IMR-90 (cell line): ENCODE measurements around the gene MBTPS1. TPM values are rescaled to one million over a fixed set of nuclear protein-coding genes. Genes with fewer than 3 reads are reported as not detected.

Experiments used
- ATAC-seq: fragments of 200-7000 bp; cut with Tn5 transposase; 2 replicates; pipeline ENCODE4 v1.9.1; 2020; ENCODE audit warnings: low read depth, mild to moderate bottlenecking, moderate library complexity
- BruUV-seq: library from RNA; stranded (reverse); fragments of 400-500 nt; replicated peaks from 2 replicates; lab custom pipeline; 2021; lab: Mats Ljungman, UMichigan
- CTCF ChIA-PET: fragments of 300-600 bp; formaldehyde crosslinking; extraction: SDS; loops from one replicate; lab custom pipeline; 2021; ENCODE audit warnings: antibody characterized with exemption; lab: Yijun Ruan, JAX
- POLR2A ChIA-PET: fragments of 300-600 bp; sonication (Branson Sonifier 250); formaldehyde crosslinking; loops from one replicate; lab custom pipeline; 2022; ENCODE audit warnings: antibody characterized with exemption; ENCODE audit not compliant: unreplicated experiment; lab: Charles Lee
- DNase-seq: peaks from one replicate; pipeline ENCODE4 v3.0.0; 2013
- H2AFZ ChIP-seq: replicated peaks from 2 replicates; pipeline ENCODE3; 2013; ENCODE audit warnings: low read length, mild to moderate bottlenecking; ENCODE audit not compliant: poor library complexity
- H2AK5ac ChIP-seq: 2 replicates; pipeline ENCODE4 v1.6.1; 2013; ENCODE audit warnings: low read depth, low read length, inconsistent platforms
- H2AK9ac ChIP-seq: replicated peaks from 2 replicates; pipeline ENCODE3; 2013; ENCODE audit warnings: mild to moderate bottlenecking, low read depth, low read length, moderate library complexity; ENCODE audit not compliant: poor library complexity
- H2BK120ac ChIP-seq: 2 replicates; pipeline ENCODE4 v1.6.1; 2013; ENCODE audit warnings: low read depth, low read length, inconsistent platforms
- H2BK15ac ChIP-seq: 3 replicates; pipeline ENCODE4 v1.6.1; 2013; ENCODE audit warnings: low read depth, low read length, inconsistent platforms
- H2BK20ac ChIP-seq: 2 replicates; pipeline ENCODE4 v1.6.1; 2013; ENCODE audit warnings: low read depth, mild to moderate bottlenecking, inconsistent platforms, low read length, moderate library complexity
- H2BK5ac ChIP-seq: 2 replicates; pipeline ENCODE4 v1.6.1; 2013; ENCODE audit warnings: mild to moderate bottlenecking, low read depth, low read length, inconsistent platforms; ENCODE audit not compliant: poor library complexity, severe bottlenecking
- H3K14ac ChIP-seq: replicated peaks from 2 replicates; pipeline ENCODE4 v1.6.1; 2013; ENCODE audit warnings: low read depth, low read length, inconsistent platforms
- H3K18ac ChIP-seq: 2 replicates; pipeline ENCODE4 v1.6.1; 2013; ENCODE audit warnings: low read depth, low read length, control low read depth
- H3K23ac ChIP-seq: 2 replicates; pipeline ENCODE4 v1.6.1; 2013; ENCODE audit warnings: low read depth, low read length, inconsistent platforms
- H3K27ac ChIP-seq: 2 replicates; pipeline ENCODE4 v1.5.1; 2013; ENCODE audit warnings: mild to moderate bottlenecking, control low read depth, low read length; ENCODE audit not compliant: insufficient read depth
- H3K27me3 ChIP-seq: 2 replicates; pipeline ENCODE4 v1.6.1; 2013; ENCODE audit warnings: low read length; ENCODE audit not compliant: control insufficient read depth, insufficient read depth
- H3K36me3 ChIP-seq: 2 replicates; pipeline ENCODE4 v1.6.1; 2013; ENCODE audit warnings: low read length, mixed read lengths; ENCODE audit not compliant: control insufficient read depth, insufficient read depth
- H3K4ac ChIP-seq: 2 replicates; pipeline ENCODE4 v1.6.1; 2013; ENCODE audit warnings: low read depth, low read length, inconsistent platforms
- H3K4me1 ChIP-seq: 2 replicates; pipeline ENCODE4 v1.6.1; 2013; ENCODE audit warnings: low read length, mixed read lengths; ENCODE audit not compliant: control insufficient read depth, insufficient read depth
- H3K4me2 ChIP-seq: 2 replicates; pipeline ENCODE4 v1.6.1; 2013; ENCODE audit warnings: low read depth, mild to moderate bottlenecking, control low read depth, low read length, moderate library complexity
- H3K4me3 ChIP-seq: 2 replicates; pipeline ENCODE4 v1.5.1; 2013; ENCODE audit warnings: low read depth, mild to moderate bottlenecking, control low read depth, low read length, moderate library complexity; ENCODE audit not compliant: insufficient read depth
- H3K56ac ChIP-seq: 2 replicates; pipeline ENCODE4 v1.6.1; 2013; ENCODE audit warnings: low read length, inconsistent platforms; ENCODE audit not compliant: insufficient read depth; ENCODE audit errors: extremely low read depth
- H3K79me1 ChIP-seq, 2 experiments: 2 replicates each; pipeline ENCODE4 v1.6.1; 2013; ENCODE audit warnings: low read length in 2 of 2, inconsistent platforms in 1 of 2, low read depth in 1 of 2
- H3K9ac ChIP-seq: 2 replicates; pipeline ENCODE4 v1.6.1; 2013; ENCODE audit warnings: low read depth, low read length, control low read depth
- H3K9me1 ChIP-seq: 2 replicates; pipeline ENCODE4 v1.6.1; 2013; ENCODE audit warnings: low read length, inconsistent platforms; ENCODE audit not compliant: insufficient read depth
- H3K9me3 ChIP-seq: 2 replicates; pipeline ENCODE4 v1.6.1; 2013; ENCODE audit warnings: low read length; ENCODE audit not compliant: control insufficient read depth, insufficient read depth
- H4K20me1 ChIP-seq: 2 replicates; pipeline ENCODE4 v1.6.1; 2013; ENCODE audit warnings: low read length, inconsistent platforms; ENCODE audit not compliant: insufficient read depth
- H4K5ac ChIP-seq: 2 replicates; pipeline ENCODE4 v1.6.1; 2013; ENCODE audit warnings: mild to moderate bottlenecking, low read depth, low read length, control low read depth
- H4K8ac ChIP-seq, 2 experiments: 2 replicates each; pipeline ENCODE4 v1.6.1; 2013; ENCODE audit warnings: low read depth in 2 of 2, low read length in 2 of 2, control low read depth in 1 of 2, inconsistent platforms in 1 of 2
- H4K91ac ChIP-seq: 2 replicates; pipeline ENCODE4 v1.6.1; 2013; ENCODE audit warnings: low read depth, low read length, inconsistent platforms; ENCODE audit not compliant: insufficient read depth
- BHLHE40 ChIP-seq: fragments of 150-350 bp; IDR thresholded peaks from 2 replicates; pipeline ENCODE4 v1.6.1; 2016; ENCODE audit warnings: mild to moderate bottlenecking, low read depth, low read length
- CEBPB ChIP-seq: IDR thresholded peaks from 2 replicates; pipeline ENCODE4 v1.6.1; 2012; ENCODE audit warnings: low read depth, low read length, improper control_type of control experiment
- CHD1 ChIP-seq: IDR thresholded peaks from 2 replicates; pipeline ENCODE4 v1.6.1; 2012; ENCODE audit warnings: low read depth, low read length, improper control_type of control experiment
- FOS ChIP-seq: fragments of 150-350 bp; IDR thresholded peaks from 2 replicates; pipeline ENCODE4 v1.6.1; 2016; ENCODE audit warnings: low read depth, low read length
- MAZ ChIP-seq: IDR thresholded peaks from 2 replicates; pipeline ENCODE4 v1.6.1; 2012; ENCODE audit warnings: low read depth, mild to moderate bottlenecking, low read length, improper control_type of control experiment, moderate library complexity, borderline replicate concordance
- MXI1 ChIP-seq: IDR thresholded peaks from 2 replicates; pipeline ENCODE4 v1.6.1; 2012; ENCODE audit warnings: low read depth, mild to moderate bottlenecking, low read length, moderate library complexity, borderline replicate concordance
- NFE2L2 ChIP-seq: fragments of 150-350 bp; IDR thresholded peaks from 2 replicates; pipeline ENCODE4 v1.6.1; 2016; ENCODE audit warnings: low read depth, mild to moderate bottlenecking, low read length
- POLR2A ChIP-seq: IDR thresholded peaks from 2 replicates; pipeline ENCODE4 v1.6.1; 2012; ENCODE audit warnings: mild to moderate bottlenecking, low read depth, low read length
- RAD21 ChIP-seq: IDR thresholded peaks from 2 replicates; pipeline ENCODE4 v1.6.1; 2012; ENCODE audit warnings: low read length, improper control_type of control experiment
- RCOR1 ChIP-seq: IDR thresholded peaks from 2 replicates; pipeline ENCODE4 v1.6.1; 2012; ENCODE audit warnings: mild to moderate bottlenecking, low read length, improper control_type of control experiment; ENCODE audit not compliant: insufficient replicate concordance
- RFX5 ChIP-seq: IDR thresholded peaks from 2 replicates; pipeline ENCODE4 v1.8.0; 2012; ENCODE audit warnings: low read depth, mild to moderate bottlenecking, low read length, moderate library complexity
- SMC3 ChIP-seq: fragments of 150-350 bp; IDR thresholded peaks from 2 replicates; pipeline ENCODE4 v1.6.1; 2016; ENCODE audit warnings: low read depth, mild to moderate bottlenecking, antibody characterized with exemption, low read length, moderate library complexity
- WGBS, 2 experiments: methylation state at CpG; one replicate each; pipeline versions ENCODE4 v1.1.5 to v1.1.7; 2013; ENCODE audit warnings: missing lambda C conversion rate in 2 of 2; ENCODE audit not compliant: insufficient read length in 1 of 2; ENCODE audit errors: extremely low coverage in 2 of 2; 5-methylcytosine and 5-hydroxymethylcytosine counted together
- dilution Hi-C: fragments of 300-500 bp; cut with HindIII; formaldehyde crosslinking; loops from one replicate; pipeline ENCODE4 v1.14.3; 2018; ENCODE audit warnings: low sequenced_read_pairs; ENCODE audit not compliant: unreplicated experiment
- in situ Hi-C: fragments of 300-500 bp; cut with MboI; formaldehyde crosslinking; loops from 3 replicates; pipeline ENCODE4 v1.14.3; 2019; ENCODE audit warnings: low sequenced_read_pairs, inconsistent platforms, mixed read lengths
- intact Hi-C: fragments of 100-400 bp; cut with micrococcal nuclease; formaldehyde crosslinking; loops from 2 replicates; pipeline ENCODE4 v1.10.0; 2022
- polyA plus RNA-seq, 3 experiments: library from polyadenylated mRNA; depleted of rRNA; stranded (reverse); fragments of >200 nt; gene quantifications; 2 replicates each; pipeline ENCODE4 v1.2.3, GENCODE V29; 2012; ENCODE audit warnings: low replicate concordance in 1 of 3
- total RNA-seq: library from RNA; depleted of rRNA; stranded (reverse); fragments of >200 nt; gene quantifications from 2 replicates; pipeline ENCODE4 v1.2.3, GENCODE V29; 2012
- TF ChIP-seq, protein P1 (sequence below): fragments of 150-350 bp; IDR thresholded peaks from 2 replicates; pipeline ENCODE4 v1.6.1; 2016; ENCODE audit warnings: low read depth, mild to moderate bottlenecking, low read length, moderate library complexity, borderline replicate concordance
- TF ChIP-seq, protein P2 (sequence below): conservative IDR thresholded peaks from 2 replicates; pipeline ENCODE4 v1.5.1; 2012; ENCODE audit warnings: mild to moderate bottlenecking, low read depth, low read length, improper control_type of control experiment
- TF ChIP-seq, protein P3 (sequence below): fragments of 150-350 bp; IDR thresholded peaks from 2 replicates; pipeline ENCODE4 v1.6.1; 2017; ENCODE audit warnings: mild to moderate bottlenecking, antibody characterized with exemption, low read length, low read depth

Gene MBTPS1
- total and polyA plus RNA-seq, 2 of the 4 experiments (the other 2 are of a cell fraction), result 59.0 to 70.4 TPM

DNA sequence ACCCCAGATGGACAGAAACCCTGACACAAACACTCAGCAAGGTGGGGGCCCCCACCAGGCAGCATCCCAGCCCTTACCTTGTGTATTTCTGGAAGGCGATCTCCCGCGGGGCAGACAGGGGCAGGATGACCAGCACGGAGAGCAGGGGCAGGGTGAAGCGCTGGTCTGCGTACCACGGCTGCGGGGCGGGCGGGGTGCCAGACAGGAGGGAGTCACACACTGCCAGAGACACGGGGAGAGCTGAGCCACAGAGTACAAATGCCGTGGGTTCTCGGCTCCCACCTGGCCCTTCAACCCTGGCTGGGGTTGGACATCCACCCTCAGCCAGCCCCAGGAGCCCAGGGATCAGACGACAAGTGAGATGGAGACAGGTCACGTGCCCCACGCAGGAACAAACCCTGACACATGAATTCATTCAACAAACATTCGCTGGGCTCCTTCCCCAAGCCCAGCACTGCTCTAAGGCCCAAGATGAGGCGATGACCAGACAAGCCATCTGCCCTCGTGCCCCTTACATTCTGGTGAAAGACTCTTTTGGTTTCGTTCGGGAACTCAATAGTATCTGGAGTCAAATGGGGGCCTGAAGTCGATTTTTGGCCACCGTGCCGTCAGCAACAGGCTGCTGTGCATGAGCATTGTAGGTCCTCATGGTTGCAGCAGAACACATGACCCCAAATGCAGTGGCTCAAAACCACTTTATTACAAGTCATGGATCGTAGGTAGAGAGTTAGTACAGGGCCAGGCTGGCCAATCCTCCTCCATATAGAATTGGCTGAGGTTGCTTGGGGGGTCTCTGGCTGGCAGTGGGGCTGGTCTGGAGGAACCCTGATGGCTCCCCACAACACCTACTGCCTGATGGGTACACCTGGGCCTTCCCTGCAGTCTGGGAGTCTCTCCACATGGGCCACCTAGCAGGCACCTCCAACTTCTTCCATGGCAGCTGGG is 83.2 kb downstream of the MBTPS1 start:
- dilution Hi-C loops, result no loop called here
- H3K56ac ChIP-seq, result no peak overlapping the region
- H3K18ac ChIP-seq, result no peak overlapping the region
- H3K23ac ChIP-seq, result no peak overlapping the region
- H4K8ac ChIP-seq, result no peak overlapping the region
- H2BK5ac ChIP-seq, result no peak overlapping the region
- no peak overlapping the region for H3K9ac ChIP-seq
- no peak overlapping the region for H3K4me2 ChIP-seq
- no peaks in the 10 kb centered on the region for H3K79me1 ChIP-seq
- H2AK9ac ChIP-seq, result no peak overlapping the region
- no peak overlapping the region for H2AFZ ChIP-seq
- H4K91ac ChIP-seq, result no peak overlapping the region
- ATAC-seq (no peak), DNase-seq (no peak)
- in situ Hi-C loops, result no loop called here
- peaks cover 13% of the 10 kb centered on the region for H3K9me3 ChIP-seq
- H3K4me3 ChIP-seq, result no peak overlapping the region
- ChIA-PET POLR2A (no interaction called here), CTCF (no interaction called here)
- intact Hi-C loops, result no loop called here
- H3K36me3 ChIP-seq, result no peaks in the 10 kb centered on the region
- H3K27ac ChIP-seq, result no peak overlapping the region
- H2BK120ac ChIP-seq, result no peak overlapping the region
- no peaks in the 10 kb centered on the region for H4K20me1 ChIP-seq
- no peak overlapping the region for H3K4ac ChIP-seq
- no peaks in the 10 kb centered on the region for H3K4me1 ChIP-seq
- no peak overlapping the region for H2AK5ac ChIP-seq
- BruUV-seq, result no TSS peak
- H3K14ac ChIP-seq, result no peak overlapping the region
- no peak overlapping the region for H4K5ac ChIP-seq
- no peak overlapping the region for H2BK15ac ChIP-seq
- no peaks in the 10 kb centered on the region; the same call in 1 of the 2 replicates for H3K9me1 ChIP-seq
- no peak overlapping the region for H2BK20ac ChIP-seq
- 67% methylated on average over 18 of the region's 25 CpGs; no CpG with 5 or more reads in 1 of the 2 experiments for WGBS, 2 experiments
- peaks cover 57% of the 10 kb centered on the region for H3K27me3 ChIP-seq
- TF ChIP-seq, protein P1, sequence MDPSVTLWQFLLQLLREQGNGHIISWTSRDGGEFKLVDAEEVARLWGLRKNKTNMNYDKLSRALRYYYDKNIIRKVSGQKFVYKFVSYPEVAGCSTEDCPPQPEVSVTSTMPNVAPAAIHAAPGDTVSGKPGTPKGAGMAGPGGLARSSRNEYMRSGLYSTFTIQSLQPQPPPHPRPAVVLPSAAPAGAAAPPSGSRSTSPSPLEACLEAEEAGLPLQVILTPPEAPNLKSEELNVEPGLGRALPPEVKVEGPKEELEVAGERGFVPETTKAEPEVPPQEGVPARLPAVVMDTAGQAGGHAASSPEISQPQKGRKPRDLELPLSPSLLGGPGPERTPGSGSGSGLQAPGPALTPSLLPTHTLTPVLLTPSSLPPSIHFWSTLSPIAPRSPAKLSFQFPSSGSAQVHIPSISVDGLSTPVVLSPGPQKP, result no peak
- no peak for TF ChIP-seq RCOR1
- no peak for TF ChIP-seq RFX5
- TF ChIP-seq, protein P2, sequence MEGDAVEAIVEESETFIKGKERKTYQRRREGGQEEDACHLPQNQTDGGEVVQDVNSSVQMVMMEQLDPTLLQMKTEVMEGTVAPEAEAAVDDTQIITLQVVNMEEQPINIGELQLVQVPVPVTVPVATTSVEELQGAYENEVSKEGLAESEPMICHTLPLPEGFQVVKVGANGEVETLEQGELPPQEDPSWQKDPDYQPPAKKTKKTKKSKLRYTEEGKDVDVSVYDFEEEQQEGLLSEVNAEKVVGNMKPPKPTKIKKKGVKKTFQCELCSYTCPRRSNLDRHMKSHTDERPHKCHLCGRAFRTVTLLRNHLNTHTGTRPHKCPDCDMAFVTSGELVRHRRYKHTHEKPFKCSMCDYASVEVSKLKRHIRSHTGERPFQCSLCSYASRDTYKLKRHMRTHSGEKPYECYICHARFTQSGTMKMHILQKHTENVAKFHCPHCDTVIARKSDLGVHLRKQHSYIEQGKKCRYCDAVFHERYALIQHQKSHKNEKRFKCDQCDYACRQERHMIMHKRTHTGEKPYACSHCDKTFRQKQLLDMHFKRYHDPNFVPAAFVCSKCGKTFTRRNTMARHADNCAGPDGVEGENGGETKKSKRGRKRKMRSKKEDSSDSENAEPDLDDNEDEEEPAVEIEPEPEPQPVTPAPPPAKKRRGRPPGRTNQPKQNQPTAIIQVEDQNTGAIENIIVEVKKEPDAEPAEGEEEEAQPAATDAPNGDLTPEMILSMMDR, result no peak
- TF ChIP-seq MAZ, result no peak
- no peak for TF ChIP-seq CEBPB
- TF ChIP-seq BHLHE40, result no peak
- no peak for TF ChIP-seq NFE2L2
- TF ChIP-seq RAD21, result no peak
- TF ChIP-seq, protein P3, sequence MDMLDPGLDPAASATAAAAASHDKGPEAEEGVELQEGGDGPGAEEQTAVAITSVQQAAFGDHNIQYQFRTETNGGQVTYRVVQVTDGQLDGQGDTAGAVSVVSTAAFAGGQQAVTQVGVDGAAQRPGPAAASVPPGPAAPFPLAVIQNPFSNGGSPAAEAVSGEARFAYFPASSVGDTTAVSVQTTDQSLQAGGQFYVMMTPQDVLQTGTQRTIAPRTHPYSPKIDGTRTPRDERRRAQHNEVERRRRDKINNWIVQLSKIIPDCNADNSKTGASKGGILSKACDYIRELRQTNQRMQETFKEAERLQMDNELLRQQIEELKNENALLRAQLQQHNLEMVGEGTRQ, result no peak
- no peak for TF ChIP-seq FOS
- no peak for TF ChIP-seq CHD1
- TF ChIP-seq MXI1, result no peak
- no peak for TF ChIP-seq POLR2A
- no peak for TF ChIP-seq SMC3
